ENCODE data around the gene ANKRD28. TPM values are rescaled to one million over a fixed set of nuclear protein-coding genes. Genes with fewer than 3 reads are reported as not detected.
"Not testable (repeated sequence)": the region's sequence is repeated elsewhere in the genome, so short reads cannot be mapped to it uniquely, and the experiment has no call there.

ANKRD28 gene
- total RNA-seq = 10 to 100 TPM; 45.3 to 46.1 TPM

DNA sequence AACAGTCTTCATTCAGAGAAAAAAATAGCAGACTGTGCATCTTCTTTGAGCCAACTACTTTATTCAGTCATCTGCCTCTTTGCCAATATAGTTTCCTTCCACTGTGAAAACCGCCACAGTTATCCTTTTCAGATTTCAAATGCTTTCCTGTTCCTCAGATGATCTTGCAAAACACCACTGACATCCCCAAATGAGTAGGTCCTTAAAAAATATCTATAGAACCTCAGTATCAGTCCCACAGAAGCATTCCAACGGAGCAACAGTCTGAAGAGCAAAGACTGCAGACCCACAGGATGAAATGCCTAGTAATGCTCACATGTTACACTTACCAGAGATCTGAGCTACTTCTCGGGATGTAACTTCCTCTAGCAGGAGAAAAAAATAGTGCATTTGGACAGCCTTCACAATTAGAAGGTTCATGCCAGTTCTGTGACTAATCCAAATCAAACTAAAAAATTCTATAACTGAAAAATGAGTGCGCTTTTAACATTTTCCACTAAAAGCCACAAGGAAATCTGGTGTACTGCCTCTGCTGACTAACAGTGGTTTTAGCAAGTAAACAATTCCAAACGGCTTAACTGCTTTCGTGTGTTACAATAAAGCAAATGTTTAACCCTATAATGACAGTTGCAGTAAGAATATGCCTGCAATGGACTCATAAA lies at the start of gene ANKRD28:
ANKRD28 (minus strand) TSS at position 338 of the 662 bp plus-strand sequence. CDS start 1,458 bp downstream, outside the sequence.
- DNase-seq = peak; percentile 12 to 22

DNA sequence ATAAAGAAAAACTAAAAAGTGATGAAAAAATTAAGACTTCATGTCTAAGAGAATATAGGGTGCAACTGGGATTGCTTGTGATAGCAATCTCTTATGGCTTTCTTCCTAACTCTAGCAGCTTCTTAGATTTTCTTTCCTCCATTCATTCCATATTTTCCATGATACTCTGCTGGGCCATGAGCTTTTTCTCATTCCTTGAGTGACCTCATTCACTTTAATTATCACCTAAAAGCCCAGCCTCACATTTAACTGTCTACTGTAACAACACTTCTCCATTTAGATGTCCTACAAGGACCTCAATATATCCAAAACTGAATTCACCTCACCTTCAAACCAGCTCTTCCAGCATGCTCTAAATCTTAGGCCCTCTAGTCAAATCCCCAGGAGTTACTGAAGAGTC lies 49.5 kb upstream of the ANKRD28 start:
- ATAC-seq (replicated peaks in 1 of 2) (no peak), DNase-seq (no peak)
- Mint-ChIP-seq H3K27me3 (ENCODE audit: low read depth) (no peaks in the 10 kb centered on the region), H3K4me1 (ENCODE audit: low read depth) (peaks cover 51% of the 10 kb centered on the region), H3K9me3 (peaks cover 2 to 6% of the 10 kb centered on the region in 2 donors), H3K27ac (no peak overlapping the region), H3K4me3 (no peak overlapping the region), H3K36me3 (ENCODE audit: insufficient read depth in 2 of 2) (peaks cover 4 to 5% of the 10 kb centered on the region in 2 donors)

More for the DNA sequence above, at the start of gene ANKRD28:
- peak; percentile 67 to 72 for ATAC-seq (replicated peaks in 1 of 2)
- peaks cover 0 to 8% of the 10 kb centered on the region in 2 donors for H3K36me3 Mint-ChIP-seq (ENCODE audit: insufficient read depth in 2 of 2)
- H3K27ac Mint-ChIP-seq = peak within 1 kb of the TSS; percentile 97
- H3K27me3 Mint-ChIP-seq (ENCODE audit: low read depth) = no peaks in the 10 kb centered on the region
- H3K4me1 Mint-ChIP-seq (ENCODE audit: low read depth) = peaks cover 88% of the 10 kb centered on the region
- peak within 1 kb of the TSS; percentile 84 to 94 for H3K4me3 Mint-ChIP-seq
- peaks cover 1 to 2% of the 10 kb centered on the region in 2 donors for H3K9me3 Mint-ChIP-seq

DNA sequence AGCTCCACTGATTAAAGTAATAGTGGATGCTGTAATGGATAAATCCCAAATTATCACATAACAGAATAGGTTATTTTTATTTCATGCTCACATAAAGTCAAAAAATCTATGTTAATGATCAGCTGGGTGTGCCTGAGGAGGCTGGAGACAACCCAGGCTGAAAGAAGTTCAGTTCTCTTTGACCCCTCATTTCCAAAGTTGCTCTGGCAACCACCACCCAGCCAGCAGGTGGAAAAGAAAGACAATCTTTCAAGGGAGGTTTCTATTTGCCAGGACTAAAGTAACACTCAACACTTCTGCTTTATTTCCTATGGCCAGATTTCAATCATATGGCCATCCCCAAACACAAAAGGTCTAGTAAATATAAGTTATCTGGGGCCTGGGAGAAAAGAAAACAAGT lies 48.8 kb upstream of the ANKRD28 start:
- peaks cover 4 to 5% of the 10 kb centered on the region in 2 donors for H3K36me3 Mint-ChIP-seq (ENCODE audit: insufficient read depth in 2 of 2)
- ATAC-seq (replicated peaks in 1 of 2) = no peak
- H3K27ac Mint-ChIP-seq = peak overlapping the region; percentile 38
- H3K9me3 Mint-ChIP-seq = peaks cover 2 to 6% of the 10 kb centered on the region in 2 donors
- peaks cover 51% of the 10 kb centered on the region for H3K4me1 Mint-ChIP-seq (ENCODE audit: low read depth)
- no peak for DNase-seq
- H3K27me3 Mint-ChIP-seq (ENCODE audit: low read depth) = no peaks in the 10 kb centered on the region
- H3K4me3 Mint-ChIP-seq = peak overlapping the region in 1 of 2 donors; percentile 42

DNA sequence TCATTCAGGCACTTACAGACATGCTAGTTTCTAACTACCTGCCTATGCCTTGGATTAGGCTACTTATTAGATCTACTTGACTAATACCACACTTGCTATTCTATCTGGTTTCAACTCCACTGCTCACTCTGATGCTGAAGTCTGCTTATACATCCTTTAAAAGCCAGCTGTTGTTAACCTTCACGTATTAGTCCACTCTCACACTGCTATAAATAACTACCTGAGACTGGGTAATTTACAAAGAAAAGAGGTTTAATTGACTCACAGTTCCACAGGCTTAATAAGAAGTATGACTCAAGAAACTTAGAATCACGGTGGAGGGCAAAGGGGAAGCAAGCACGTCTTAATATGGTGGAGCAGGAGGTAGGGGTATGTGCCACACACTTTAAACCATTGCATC lies 47.7 kb upstream of the ANKRD28 start:
- H3K4me3 Mint-ChIP-seq = peak overlapping the region; percentile 20 to 42
- DNase-seq (no peak), ATAC-seq (replicated peaks in 1 of 2) (peak; percentile 76 to 82)
- H3K36me3 Mint-ChIP-seq (ENCODE audit: insufficient read depth in 2 of 2) = peaks cover 11 to 15% of the 10 kb centered on the region in 2 donors
- H3K4me1 Mint-ChIP-seq (ENCODE audit: low read depth) = peaks cover 51% of the 10 kb centered on the region
- no peaks in the 10 kb centered on the region for H3K27me3 Mint-ChIP-seq (ENCODE audit: low read depth)
- peak overlapping the region; percentile 24 for H3K27ac Mint-ChIP-seq
- H3K9me3 Mint-ChIP-seq = peaks cover 4 to 12% of the 10 kb centered on the region in 2 donors

DNA sequence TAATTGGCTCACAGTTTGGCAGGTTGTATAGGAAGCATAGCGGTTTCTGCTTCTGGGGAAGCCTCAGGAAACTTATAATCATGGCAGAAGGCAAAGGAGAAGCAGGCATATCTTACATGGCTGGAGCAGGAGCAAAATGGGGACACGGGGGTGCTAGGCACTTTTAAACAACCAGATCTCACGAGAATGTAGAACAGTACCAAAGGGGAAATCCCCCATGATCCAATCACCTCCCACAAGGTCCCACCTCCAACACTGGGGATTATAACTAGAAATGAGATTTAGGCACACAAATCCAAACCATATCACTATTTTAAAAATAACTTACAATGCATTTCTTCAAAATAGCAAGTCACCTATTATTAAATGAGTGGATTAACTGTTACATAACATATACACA lies 47.1 kb upstream of the ANKRD28 start:
- Mint-ChIP-seq H3K27ac (peak overlapping the region; percentile 47), H3K27me3 (ENCODE audit: low read depth) (no peaks in the 10 kb centered on the region), H3K4me3 (peak overlapping the region; percentile 5 to 6), H3K9me3 (peaks cover 5 to 15% of the 10 kb centered on the region in 2 donors), H3K4me1 (ENCODE audit: low read depth) (peaks cover 51% of the 10 kb centered on the region), H3K36me3 (ENCODE audit: insufficient read depth in 2 of 2) (peaks cover 14 to 20% of the 10 kb centered on the region in 2 donors)
- DNase-seq = no peak
- ATAC-seq (replicated peaks in 1 of 2) = peak in 1 of 2 donors; percentile 38

DNA sequence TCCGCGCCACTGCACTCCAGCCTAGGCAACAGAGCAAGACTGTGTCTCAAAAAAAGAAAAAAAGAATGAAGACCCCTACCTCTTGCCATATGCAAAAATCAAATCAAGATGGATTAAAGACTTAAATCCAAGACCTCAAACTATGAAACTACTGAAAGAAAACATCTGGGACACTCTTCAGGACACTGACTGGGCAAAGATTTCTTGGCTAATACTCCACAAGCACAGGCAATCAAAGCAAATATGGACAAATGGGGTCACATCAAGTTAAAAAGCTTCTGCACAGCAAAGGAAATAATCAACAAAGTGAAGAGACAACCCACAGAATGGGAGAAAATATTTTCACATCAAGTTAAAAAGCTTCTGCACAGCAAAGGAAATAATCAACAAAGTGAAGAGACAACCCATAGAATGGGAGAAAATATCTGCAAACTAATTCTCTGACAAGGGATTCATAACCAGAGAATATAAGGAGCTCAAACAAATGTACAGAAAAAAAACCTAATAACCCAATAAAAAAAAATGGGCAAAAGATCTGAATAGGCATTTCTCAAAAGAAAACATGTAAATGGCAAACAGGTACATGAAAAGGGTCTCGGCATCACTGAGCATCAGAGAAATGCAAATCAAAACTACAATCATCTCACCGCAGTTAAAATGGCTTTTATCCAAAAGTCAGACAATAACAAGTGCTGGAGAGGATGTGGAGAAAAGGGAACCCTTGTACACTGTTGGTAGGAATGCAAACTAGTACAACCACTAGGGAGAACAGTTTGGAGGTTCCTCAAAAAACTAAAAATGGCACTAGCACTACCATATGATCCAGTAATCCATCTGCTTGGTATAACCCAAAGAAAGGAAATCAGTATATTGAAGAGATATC lies 43.6 kb upstream of the ANKRD28 start:
- DNase-seq; H3K27ac Mint-ChIP-seq; H3K4me3 Mint-ChIP-seq; H3K27me3 Mint-ChIP-seq (ENCODE audit: low read depth); ATAC-seq (replicated peaks in 1 of 2): not testable (repeated sequence)
- Mint-ChIP-seq H3K4me1 (ENCODE audit: low read depth) (peaks cover 38% of the 10 kb centered on the region), H3K36me3 (ENCODE audit: insufficient read depth in 2 of 2) (peaks cover 25 to 31% of the 10 kb centered on the region in 2 donors), H3K9me3 (peaks cover 8 to 20% of the 10 kb centered on the region in 2 donors)

DNA sequence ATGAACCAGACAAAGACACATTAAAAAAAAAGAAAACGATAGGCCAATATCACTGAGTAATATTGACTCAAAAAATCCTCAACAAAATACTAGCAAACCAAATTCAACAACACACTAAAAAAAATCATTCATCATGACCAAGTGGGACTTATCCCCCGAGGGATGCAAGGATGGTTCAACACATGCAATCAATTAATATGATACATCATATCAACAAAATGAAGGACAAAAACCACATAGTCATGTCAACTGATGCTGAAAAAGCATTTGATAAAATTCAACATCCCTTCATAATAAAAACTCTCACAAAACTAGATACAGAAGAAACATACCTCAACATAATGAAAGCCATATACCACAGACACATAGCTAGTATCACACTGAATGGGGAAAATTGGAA lies 41.8 kb upstream of the ANKRD28 start:
- Mint-ChIP-seq H3K4me3 (no peak overlapping the region), H3K9me3 (peaks cover 8 to 15% of the 10 kb centered on the region in 2 donors), H3K27me3 (ENCODE audit: low read depth) (no peaks in the 10 kb centered on the region), H3K36me3 (ENCODE audit: insufficient read depth in 2 of 2) (peaks cover 23 to 31% of the 10 kb centered on the region in 2 donors), H3K27ac (no peak overlapping the region), H3K4me1 (ENCODE audit: low read depth) (peaks cover 21% of the 10 kb centered on the region)
- DNase-seq (no peak), ATAC-seq (replicated peaks in 1 of 2) (no peak)

DNA sequence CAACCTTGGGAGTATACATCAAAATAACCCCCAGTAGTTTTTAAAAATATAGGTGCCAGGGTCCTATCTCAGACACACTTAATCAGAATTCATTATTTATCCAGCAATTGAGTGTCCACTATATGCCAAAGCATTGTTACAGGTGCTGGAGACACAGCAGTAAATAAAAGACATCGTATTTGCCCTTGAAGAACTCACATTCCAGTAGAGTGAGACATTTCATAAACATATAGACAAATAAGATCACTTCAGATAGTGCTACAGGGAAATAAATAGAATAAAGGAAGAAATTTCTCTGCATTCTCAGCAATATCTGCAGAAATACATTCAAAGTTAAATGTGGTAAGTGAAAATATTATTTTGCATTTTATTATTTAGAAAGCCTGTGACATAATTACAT lies 34.1 kb upstream of the ANKRD28 start:
- no peak overlapping the region for H3K27ac Mint-ChIP-seq
- H3K36me3 Mint-ChIP-seq (ENCODE audit: insufficient read depth in 2 of 2) = no peaks in the 10 kb centered on the region
- H3K4me1 Mint-ChIP-seq (ENCODE audit: low read depth) = peaks cover 21% of the 10 kb centered on the region
- no peaks in the 10 kb centered on the region for H3K9me3 Mint-ChIP-seq
- DNase-seq (no peak), ATAC-seq (replicated peaks in 1 of 2) (no peak)
- no peak overlapping the region for H3K4me3 Mint-ChIP-seq
- H3K27me3 Mint-ChIP-seq (ENCODE audit: low read depth) = no peaks in the 10 kb centered on the region

DNA sequence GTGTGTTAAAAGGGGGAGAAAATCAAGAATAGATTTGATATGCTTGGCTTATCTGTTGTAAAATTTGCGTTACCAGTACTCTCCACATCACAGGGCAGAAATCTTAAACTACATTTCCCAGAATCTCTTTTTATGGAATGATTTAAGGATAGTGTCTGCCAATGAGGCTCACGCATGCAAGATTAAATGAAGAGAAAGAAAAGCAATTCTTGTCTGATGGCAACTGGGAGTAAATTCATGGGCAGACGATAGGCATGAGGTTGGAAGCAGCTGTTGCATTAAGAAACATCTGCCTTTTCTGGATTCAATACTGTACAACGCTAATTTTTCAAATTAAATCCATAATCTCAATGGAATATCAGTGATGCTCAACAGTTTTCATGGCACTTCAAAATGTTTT lies 27.2 kb upstream of the ANKRD28 start:
- H3K27ac Mint-ChIP-seq = no peak overlapping the region
- H3K27me3 Mint-ChIP-seq (ENCODE audit: low read depth) = no peaks in the 10 kb centered on the region
- H3K4me3 Mint-ChIP-seq = no peak overlapping the region
- no peaks in the 10 kb centered on the region for H3K36me3 Mint-ChIP-seq (ENCODE audit: insufficient read depth in 2 of 2)
- no peak for DNase-seq
- peaks cover 10% of the 10 kb centered on the region for H3K4me1 Mint-ChIP-seq (ENCODE audit: low read depth)
- H3K9me3 Mint-ChIP-seq = no peaks in the 10 kb centered on the region
- no peak for ATAC-seq (replicated peaks in 1 of 2)

DNA sequence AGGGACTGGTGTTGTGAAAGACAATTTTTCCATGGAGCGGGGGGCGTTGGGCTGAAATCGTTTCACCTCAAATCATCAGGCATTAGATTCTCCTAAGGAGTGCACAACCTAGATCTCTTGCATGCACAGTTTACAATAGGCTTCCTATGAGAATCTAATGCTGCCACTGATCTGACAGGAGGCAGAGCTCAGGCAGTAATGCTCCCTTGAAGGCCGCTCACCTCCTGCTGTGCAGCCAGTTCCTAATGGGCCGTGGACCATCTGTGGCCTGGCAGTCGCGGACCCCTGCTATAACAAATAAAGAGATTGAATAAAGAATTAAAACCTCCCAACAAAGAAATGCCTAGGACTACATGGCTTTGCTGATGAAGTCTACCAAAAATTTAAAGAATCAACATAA lies 25.3 kb upstream of the ANKRD28 start:
- H3K27me3 Mint-ChIP-seq (ENCODE audit: low read depth) = no peaks in the 10 kb centered on the region
- DNase-seq (no peak), ATAC-seq (replicated peaks in 1 of 2) (no peak)
- no peak overlapping the region for H3K4me3 Mint-ChIP-seq
- H3K9me3 Mint-ChIP-seq = no peaks in the 10 kb centered on the region
- peaks cover 21% of the 10 kb centered on the region for H3K4me1 Mint-ChIP-seq (ENCODE audit: low read depth)
- H3K36me3 Mint-ChIP-seq (ENCODE audit: insufficient read depth in 2 of 2) = no peaks in the 10 kb centered on the region
- H3K27ac Mint-ChIP-seq = no peak overlapping the region

DNA sequence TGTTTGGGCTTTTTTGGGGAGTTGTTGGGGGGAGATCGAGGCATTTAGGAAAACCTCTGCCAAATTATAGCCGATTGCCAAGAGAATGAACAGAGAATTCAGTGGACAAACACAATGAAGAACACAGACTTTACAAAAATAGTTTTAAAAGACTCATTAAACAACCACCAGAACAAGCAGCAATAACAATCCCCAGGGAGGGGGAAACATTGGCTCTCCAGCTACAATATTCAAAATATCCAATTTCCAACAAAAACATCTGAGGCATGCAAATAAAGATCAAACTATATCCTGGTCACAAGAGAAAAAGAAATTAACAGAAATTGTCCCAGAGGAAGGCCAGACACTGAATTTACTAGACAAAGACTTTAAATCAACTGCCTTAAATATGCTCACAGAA lies 24.5 kb upstream of the ANKRD28 start:
- no peak for DNase-seq
- ATAC-seq (replicated peaks in 1 of 2) = no peak
- Mint-ChIP-seq H3K9me3 (no peaks in the 10 kb centered on the region), H3K4me3 (no peak overlapping the region), H3K36me3 (ENCODE audit: insufficient read depth in 2 of 2) (no peaks in the 10 kb centered on the region), H3K27ac (peak overlapping the region; percentile 35), H3K27me3 (ENCODE audit: low read depth) (no peaks in the 10 kb centered on the region), H3K4me1 (ENCODE audit: low read depth) (peaks cover 27% of the 10 kb centered on the region)

DNA sequence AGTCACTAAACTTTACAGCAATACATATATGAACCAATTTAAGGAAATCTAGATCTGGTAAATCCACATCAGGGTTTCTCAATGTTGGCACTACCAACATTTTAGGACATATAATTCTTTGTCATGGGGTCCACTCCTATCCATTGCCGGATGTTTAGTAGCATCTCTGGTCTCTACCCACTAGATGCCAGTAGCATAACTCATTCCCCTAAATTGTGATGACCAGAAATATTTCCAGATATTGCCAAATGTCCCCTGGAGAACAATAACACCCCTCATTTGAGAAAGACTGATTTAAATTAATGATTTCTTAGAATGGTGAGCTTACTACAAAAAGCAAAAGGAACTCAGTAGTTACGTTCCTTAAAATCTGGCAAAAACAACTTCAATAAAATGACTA lies 23.1 kb upstream of the ANKRD28 start:
- Mint-ChIP-seq H3K4me1 (ENCODE audit: low read depth) (peaks cover 31% of the 10 kb centered on the region), H3K36me3 (ENCODE audit: insufficient read depth in 2 of 2) (no peaks in the 10 kb centered on the region), H3K9me3 (no peaks in the 10 kb centered on the region), H3K4me3 (no peak overlapping the region), H3K27ac (no peak overlapping the region), H3K27me3 (ENCODE audit: low read depth) (no peaks in the 10 kb centered on the region)
- DNase-seq (no peak), ATAC-seq (replicated peaks in 1 of 2) (no peak)

DNA sequence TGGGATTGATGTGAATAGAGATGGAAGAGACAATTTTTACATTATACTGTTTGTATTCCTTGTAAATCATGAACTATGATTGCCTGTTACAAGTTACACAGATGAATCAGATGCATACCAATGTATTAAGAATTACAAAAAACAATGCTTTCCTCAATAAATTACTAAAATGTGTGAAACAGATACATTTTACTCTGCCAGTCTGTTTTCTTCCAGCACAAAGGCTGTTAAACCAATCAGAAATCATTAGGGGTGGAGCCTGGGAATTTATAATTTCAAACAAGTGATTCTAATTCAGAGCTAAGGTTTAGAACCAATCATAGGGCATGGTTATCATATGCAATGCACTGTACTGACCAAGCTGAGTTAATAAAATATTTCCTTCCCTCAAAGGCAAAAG lies 21.8 kb upstream of the ANKRD28 start:
- peaks cover 40% of the 10 kb centered on the region for H3K4me1 Mint-ChIP-seq (ENCODE audit: low read depth)
- H3K4me3 Mint-ChIP-seq = no peak overlapping the region
- H3K27me3 Mint-ChIP-seq (ENCODE audit: low read depth) = no peaks in the 10 kb centered on the region
- ATAC-seq (replicated peaks in 1 of 2) = no peak
- no peak for DNase-seq
- H3K9me3 Mint-ChIP-seq = no peaks in the 10 kb centered on the region
- H3K36me3 Mint-ChIP-seq (ENCODE audit: insufficient read depth in 2 of 2) = no peaks in the 10 kb centered on the region
- no peak overlapping the region for H3K27ac Mint-ChIP-seq
